Kidney glomerular epithelial cell (primary cell): ENCODE measurements around the gene TSPAN18.
"Not testable (repeated sequence)": the region's sequence is repeated elsewhere in the genome, so short reads cannot be mapped to it uniquely, and the experiment has no call there.

Source experiments
- DNase-seq: peaks from one replicate; lab custom pipeline; 2025; lab: John Stamatoyannopoulos, UW

The TSPAN18 gene

DNA sequence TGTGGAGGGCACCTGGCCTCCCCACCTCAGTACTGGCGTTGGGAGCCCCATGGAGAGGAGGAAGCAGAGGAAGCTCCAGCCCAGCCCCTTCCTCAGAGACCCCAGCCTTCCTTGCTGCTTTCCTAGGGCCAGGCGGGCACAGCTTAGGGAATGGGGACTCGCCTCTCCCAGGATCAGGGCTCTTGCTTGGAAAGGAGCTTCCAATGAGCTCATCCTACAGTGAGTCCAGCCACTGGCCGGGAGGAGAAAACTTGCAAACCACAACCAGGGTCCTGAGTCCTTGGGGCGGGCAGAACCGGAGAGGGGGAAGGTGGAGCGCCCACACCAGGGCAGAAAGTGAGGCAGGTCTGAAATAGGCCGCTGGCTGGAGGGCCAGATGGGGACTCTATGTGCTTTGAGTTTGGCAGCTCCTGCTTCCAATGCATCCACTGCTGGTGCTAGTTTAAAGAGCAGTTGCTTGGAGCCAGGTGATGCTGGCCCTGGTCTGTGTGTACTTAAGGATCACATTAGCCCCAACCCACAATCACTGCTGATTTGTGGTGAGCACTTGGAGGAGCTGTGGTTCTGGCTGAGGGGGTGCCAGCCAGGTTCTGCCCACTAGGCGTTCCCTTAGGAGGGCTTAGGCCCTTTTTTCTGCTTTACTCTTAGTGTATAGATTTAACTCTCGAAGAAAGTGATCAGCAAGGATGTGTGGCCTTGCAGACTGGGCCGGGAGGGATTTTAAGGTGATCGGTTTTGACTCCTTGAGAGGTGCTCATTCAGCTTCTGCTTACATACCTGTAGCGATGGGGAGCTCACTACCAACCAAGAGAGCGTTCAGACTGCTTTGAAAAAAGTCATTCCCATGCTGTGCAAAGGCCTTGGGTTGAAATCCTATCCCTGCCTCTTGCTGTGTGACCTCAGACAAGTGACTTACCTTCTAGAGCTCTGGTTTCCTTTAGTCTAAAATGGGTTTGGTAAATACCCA, 142.0 kb downstream of the TSPAN18 start:
- DNase-seq = no peak

- no peak for DNase-seq
Observed at GRCh38 chr11:44870181-44870580, 143.4 kb downstream of the TSPAN18 start.

DNA sequence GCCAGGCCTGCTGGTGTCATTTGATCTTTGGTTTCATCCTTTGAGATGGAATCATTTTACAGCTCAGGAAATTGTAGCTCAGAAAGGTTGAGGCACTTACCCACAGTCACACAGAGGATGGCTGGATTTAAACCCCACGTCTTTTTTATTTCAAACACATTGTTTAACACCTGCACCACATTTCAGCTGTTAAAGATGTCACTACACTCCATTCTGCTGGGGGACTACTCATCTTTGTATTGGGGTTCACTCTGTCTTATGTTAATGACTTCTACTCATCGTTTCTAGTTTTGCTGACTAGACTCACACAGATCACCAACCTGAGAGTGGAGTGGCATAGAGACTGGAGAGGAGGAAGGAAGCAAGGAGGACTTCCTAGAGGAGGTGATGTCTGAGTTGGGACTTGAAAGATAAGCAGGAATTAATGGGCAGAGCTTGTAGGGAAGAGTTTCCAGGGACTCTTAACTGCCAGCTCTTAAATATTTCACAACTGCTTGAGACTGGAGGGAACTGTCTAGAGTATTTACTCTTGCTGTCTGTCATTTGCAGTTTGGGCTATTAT, 143.9 kb downstream of the TSPAN18 start:
- no peak for DNase-seq

DNA sequence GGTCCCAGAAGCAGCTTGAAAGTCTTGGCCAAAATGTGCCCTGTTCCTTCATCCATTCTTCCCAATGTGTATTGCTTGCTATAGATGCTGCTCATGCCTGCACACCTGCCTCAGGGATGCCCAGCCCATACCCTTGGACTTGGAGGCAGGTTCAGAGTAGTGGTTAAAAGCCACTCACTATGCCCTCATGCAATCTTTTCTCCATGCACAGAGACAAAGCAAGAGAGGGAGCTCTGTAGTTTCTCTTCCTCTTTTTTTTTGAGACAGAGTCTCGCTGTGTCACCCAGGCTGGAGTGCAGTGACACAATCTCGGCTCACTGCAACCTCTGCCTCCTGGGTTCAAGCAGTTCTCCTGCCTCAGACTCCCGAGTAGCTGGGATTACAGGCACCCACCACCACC, 144.9 kb downstream of the TSPAN18 start:
- not testable (repeated sequence) for DNase-seq

DNA sequence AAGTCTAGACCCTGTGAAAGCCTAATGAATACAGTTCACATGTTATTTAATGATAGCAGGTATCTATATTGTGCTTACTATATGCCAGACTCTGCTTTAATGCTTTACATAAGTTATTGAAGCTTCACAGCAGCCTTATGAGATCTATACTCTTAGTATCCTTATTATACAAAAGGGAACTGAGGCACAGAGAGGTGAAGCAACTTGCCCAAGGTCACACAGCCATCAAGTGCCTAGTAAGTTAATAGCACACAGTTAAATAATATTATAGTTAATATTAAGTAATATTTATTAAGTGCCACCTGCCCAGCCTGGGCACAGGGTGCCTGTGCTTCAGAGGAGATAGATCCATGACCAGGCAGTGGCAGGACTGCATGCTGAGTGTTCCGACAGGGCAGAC, 145.8 kb downstream of the TSPAN18 start:
- DNase-seq = no peak

- DNase-seq = no peak
Observed at GRCh38 chr11:44873537-44873936, 146.8 kb downstream of the TSPAN18 start.

GRCh38 chr11:44874284-44874683, 147.5 kb downstream of the TSPAN18 start:
- DNase-seq = no peak

GRCh38 chr11:44875037-44875436, 148.3 kb downstream of the TSPAN18 start:
- no peak for DNase-seq

GRCh38 chr11:44876194-44876723, 149.5 kb downstream of the TSPAN18 start:
- DNase-seq = no peak

DNA sequence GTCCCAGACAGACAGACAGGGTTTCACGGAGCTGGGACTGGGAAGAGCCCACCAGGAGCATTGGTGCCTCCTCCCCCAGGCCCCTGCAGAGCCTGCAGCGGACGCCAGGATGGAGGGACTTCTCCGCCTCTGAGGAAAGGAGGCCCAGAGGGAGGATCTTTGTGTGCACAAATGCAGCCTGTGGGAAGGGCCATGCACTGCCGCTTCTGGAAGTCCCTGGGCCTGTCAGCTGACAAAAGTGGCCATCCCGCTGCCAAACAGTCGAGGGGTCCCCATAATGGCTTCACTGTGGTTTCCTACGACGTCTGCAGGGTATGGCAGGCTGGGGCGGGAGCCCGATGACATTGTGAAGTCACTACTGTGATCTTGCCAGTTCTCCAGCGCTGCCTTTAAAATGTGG, 150.1 kb downstream of the TSPAN18 start:
- DNase-seq = no peak

GRCh38 chr11:44877571-44878497, 151.1 kb downstream of the TSPAN18 start:
- DNase-seq = no peak

- DNase-seq = no peak
Observed at GRCh38 chr11:44878711-44879110, 151.9 kb downstream of the TSPAN18 start.

GRCh38 chr11:44879432-44879831, 152.7 kb downstream of the TSPAN18 start:
- DNase-seq = no peak

DNA sequence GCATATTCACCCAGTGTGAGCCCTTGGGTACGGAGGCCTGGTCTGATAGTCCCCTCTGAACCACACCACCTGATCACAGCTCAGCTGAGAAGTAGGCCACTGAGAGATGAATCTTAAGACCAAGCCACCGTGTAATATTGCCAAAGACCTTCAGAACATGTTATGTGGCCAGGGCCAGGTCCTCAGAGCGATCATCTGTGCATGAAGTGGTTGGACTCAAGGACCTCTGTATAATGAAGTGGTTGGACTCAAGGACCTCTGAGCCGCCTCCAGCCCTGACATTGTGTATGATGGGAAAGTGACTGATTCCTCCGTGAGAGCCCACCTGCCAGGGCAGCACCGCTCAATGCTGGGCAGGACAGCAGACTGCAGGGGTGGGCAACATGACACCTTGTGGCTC, 153.7 kb downstream of the TSPAN18 start:
- no peak for DNase-seq

DNA sequence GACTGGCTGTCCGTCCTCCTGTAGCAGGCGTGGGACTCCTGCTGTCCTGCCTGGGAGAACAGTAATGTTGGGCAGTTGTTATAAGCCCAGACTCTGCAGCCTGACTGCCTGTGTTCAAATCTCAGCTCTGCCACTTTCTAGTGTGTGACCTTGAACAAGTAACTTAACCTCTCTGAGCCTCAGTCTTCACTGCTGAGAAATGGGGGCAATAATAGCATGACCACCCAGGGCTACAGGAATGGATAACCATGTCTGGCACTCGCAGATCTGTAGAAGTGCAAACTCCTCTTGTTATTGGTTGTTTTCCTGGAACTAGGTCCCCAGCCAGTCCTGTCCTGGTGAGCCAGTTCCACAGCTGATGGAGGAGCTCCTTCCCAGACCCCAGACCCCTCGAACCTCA, 154.2 kb downstream of the TSPAN18 start:
- DNase-seq = no peak

DNA sequence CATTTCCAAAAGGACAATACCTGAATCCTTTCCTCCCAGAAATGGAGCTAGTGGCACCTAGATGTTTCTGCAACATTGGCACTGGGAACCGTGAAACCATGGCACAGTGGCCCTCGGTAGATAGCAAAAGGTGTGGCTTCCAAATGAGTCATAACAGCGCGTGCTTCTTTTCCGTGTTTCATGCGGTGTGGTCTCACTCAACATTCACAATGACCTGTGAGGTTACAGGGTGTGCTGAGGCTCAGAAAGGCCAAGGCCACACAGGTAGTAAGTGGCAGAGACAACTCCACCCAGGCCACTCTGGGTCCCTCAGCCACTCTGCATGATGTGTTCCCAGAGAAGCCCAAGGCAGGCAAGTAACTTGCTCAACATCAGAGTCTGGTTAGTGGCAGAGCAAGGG, 156.5 kb downstream of the TSPAN18 start:
- DNase-seq = no peak

DNA sequence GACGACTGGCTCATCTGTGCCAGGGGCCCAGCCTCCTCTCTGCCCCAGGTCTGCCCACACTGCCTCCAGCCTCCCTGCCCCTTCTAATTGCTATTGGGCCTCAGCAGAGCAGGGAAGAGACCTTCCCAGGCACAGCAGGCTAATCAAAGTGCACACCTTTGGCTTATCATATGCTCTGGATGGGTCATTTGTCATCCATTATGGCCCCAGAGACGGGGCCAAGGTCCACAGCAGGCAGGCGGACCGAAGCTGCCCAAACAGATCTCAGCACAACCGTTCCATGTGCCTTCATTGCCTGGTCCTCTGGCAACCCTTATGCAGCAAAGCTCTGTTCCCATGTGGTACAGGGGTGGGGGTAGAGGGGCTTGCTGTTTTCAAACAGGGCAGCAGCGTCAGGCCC, 157.3 kb downstream of the TSPAN18 start:
- DNase-seq = no peak

- DNase-seq = no peak
Observed at GRCh38 chr11:44885065-44885810, 158.5 kb downstream of the TSPAN18 start.

- no peak for DNase-seq
Observed at GRCh38 chr11:44885919-44886789, 159.4 kb downstream of the TSPAN18 start.

- DNase-seq = no peak
Observed at GRCh38 chr11:44886790-44887140, 160.0 kb downstream of the TSPAN18 start.

DNA sequence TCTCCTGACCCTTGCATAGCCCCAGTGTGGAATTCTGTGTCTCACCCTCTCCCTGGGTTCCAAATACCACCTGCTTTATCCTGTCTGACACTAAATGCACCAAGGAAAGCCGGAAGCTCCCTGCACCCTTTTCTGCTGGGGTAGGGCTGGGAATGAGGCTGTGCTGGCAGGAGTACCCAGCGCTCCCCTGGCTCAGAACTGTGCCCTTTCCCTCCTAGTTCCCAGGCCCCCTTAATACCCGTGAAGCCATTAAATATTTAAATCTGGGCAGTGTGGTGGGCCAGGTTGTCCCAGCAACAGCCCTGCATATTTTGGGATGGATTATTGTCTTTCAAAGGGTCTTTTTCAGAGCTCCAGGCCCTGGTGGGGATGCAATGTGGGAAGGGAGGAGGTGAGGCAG, 160.9 kb downstream of the TSPAN18 start:
- DNase-seq = no peak
